Measurements from ENCODE around the gene LSG1.

DNA sequence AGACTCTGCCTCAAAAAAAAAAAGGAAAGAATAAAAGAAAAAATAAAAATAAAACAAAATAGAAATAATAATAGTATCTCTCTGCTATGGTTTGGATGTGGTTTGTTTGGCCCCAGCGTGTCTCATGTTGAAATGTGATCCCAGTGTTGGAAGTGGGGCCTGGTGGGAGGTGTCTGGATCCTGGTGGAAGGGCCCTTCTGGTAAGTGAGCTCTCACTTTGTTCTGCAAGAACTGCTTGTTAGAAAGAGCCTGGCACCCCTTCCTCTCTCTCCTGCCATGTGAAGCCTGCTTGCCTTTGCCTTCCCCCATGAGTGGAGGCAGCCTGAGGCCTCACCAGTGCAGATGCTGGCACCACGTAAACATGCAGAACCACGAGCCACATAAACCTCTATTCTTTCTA, 65.0 kb downstream of the LSG1 start:
- TF ChIP-seq EZH2phosphoT487 (IDR thresholded peaks at IDR 0.05; ENCODE audit: borderline replicate concordance, low read length), result no peak
- TF ChIP-seq, protein P1, sequence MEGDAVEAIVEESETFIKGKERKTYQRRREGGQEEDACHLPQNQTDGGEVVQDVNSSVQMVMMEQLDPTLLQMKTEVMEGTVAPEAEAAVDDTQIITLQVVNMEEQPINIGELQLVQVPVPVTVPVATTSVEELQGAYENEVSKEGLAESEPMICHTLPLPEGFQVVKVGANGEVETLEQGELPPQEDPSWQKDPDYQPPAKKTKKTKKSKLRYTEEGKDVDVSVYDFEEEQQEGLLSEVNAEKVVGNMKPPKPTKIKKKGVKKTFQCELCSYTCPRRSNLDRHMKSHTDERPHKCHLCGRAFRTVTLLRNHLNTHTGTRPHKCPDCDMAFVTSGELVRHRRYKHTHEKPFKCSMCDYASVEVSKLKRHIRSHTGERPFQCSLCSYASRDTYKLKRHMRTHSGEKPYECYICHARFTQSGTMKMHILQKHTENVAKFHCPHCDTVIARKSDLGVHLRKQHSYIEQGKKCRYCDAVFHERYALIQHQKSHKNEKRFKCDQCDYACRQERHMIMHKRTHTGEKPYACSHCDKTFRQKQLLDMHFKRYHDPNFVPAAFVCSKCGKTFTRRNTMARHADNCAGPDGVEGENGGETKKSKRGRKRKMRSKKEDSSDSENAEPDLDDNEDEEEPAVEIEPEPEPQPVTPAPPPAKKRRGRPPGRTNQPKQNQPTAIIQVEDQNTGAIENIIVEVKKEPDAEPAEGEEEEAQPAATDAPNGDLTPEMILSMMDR (IDR thresholded peaks at IDR 0.05; ENCODE audit: low read depth, low read length, poor library complexity, severe bottlenecking), result no peak

All from DOHH2 (cell line).